Liver (tissue), 9 donors: ENCODE data around the gene OLFML2B. TPM values are rescaled to one million over a fixed set of nuclear protein-coding genes. Genes with fewer than 3 reads are reported as not detected.

ENCODE experiments used
- DNase-seq: peaks from one replicate; pipeline ENCODE4 v3.0.0-alpha.2; 2017; ENCODE audit warnings: low spot score
- H3K27ac ChIP-seq, 2 donors: one replicate each; pipeline ENCODE4 v1.7.0; 2013; ENCODE audit warnings: inconsistent platforms in 2 of 2, low read length in 2 of 2, control low read depth in 1 of 2, low read depth in 1 of 2, mild to moderate bottlenecking in 1 of 2
- H3K27me3 ChIP-seq, 4 donors: one replicate each; pipeline versions ENCODE4 v1.6.1 to v1.7.0; 2013; ENCODE audit warnings: low read length in 3 of 4, inconsistent platforms in 1 of 4, mild to moderate bottlenecking in 1 of 4, moderate library complexity in 1 of 4; ENCODE audit not compliant: control insufficient read depth in 4 of 4, insufficient read depth in 4 of 4
- H3K36me3 ChIP-seq, 4 donors: one replicate each; pipeline versions ENCODE4 v1.6.1 to v1.7.0; 2013; ENCODE audit warnings: low read length in 3 of 4, mild to moderate bottlenecking in 3 of 4, low read depth in 1 of 4, moderate library complexity in 1 of 4; ENCODE audit not compliant: control insufficient read depth in 4 of 4, insufficient read depth in 3 of 4
- H3K4me1 ChIP-seq, 4 donors: one replicate each; pipeline versions ENCODE4 v1.6.1 to v1.7.0; 2013; ENCODE audit warnings: low read length in 3 of 4, mild to moderate bottlenecking in 3 of 4, moderate library complexity in 1 of 4; ENCODE audit not compliant: control insufficient read depth in 4 of 4, insufficient read depth in 4 of 4
- H3K4me3 ChIP-seq, 3 donors: one replicate each; pipeline versions ENCODE4 v1.6.1 to v1.7.0; 2013; ENCODE audit warnings: low read length in 3 of 3, control low read depth in 1 of 3, low read depth in 1 of 3, mild to moderate bottlenecking in 1 of 3
- H3K9ac ChIP-seq, 2 donors: one replicate each; pipeline ENCODE4 v1.7.0; 2013; ENCODE audit warnings: low read length in 2 of 2, mild to moderate bottlenecking in 2 of 2, moderate library complexity in 2 of 2, control low read depth in 1 of 2, low read depth in 1 of 2
- H3K9me3 ChIP-seq, 4 donors: one replicate each; pipeline versions ENCODE4 v1.6.1 to v1.7.0; 2013; ENCODE audit warnings: low read length in 3 of 4; ENCODE audit not compliant: control insufficient read depth in 4 of 4
- EGR1 ChIP-seq, 2 donors: IDR thresholded peaks; 2 replicates each; pipeline ENCODE4 v1.6.1; 2016 to 2018; ENCODE audit warnings: antibody characterized with exemption in 2 of 2, low read depth in 2 of 2
- FOXA1 ChIP-seq: IDR thresholded peaks from 2 replicates; pipeline ENCODE4 v1.6.1; 2016; ENCODE audit warnings: antibody characterized with exemption
- FOXA2 ChIP-seq: IDR thresholded peaks from 2 replicates; pipeline ENCODE4 v1.6.1; 2016; ENCODE audit warnings: antibody characterized with exemption
- GABPA ChIP-seq, 2 donors: IDR thresholded peaks in 1 of 2; conservative IDR thresholded peaks in 1 of 2; 2 replicates each; pipeline ENCODE4 v1.6.1; 2016; ENCODE audit warnings: antibody characterized with exemption in 2 of 2, mild to moderate bottlenecking in 1 of 2, moderate library complexity in 1 of 2
- HNF4A ChIP-seq, 2 donors: conservative IDR thresholded peaks; 2 replicates each; pipeline ENCODE4 v1.6.1; 2016; ENCODE audit warnings: antibody characterized with exemption in 2 of 2, mild to moderate bottlenecking in 2 of 2
- HNF4G ChIP-seq: IDR thresholded peaks from 2 replicates; pipeline ENCODE4 v1.6.1; 2016; ENCODE audit warnings: antibody characterized with exemption
- JUND ChIP-seq, 2 donors: IDR thresholded peaks; 2 replicates each; pipeline ENCODE4 v1.6.1; 2016; ENCODE audit warnings: antibody characterized with exemption in 2 of 2
- NR2F2 ChIP-seq: IDR thresholded peaks from 2 replicates; pipeline ENCODE4 v1.6.1; 2016; ENCODE audit warnings: antibody characterized with exemption
- RAD21 ChIP-seq, 2 donors: IDR thresholded peaks; 2 replicates each; pipeline ENCODE4 v1.6.1; 2016; ENCODE audit warnings: antibody characterized with exemption in 2 of 2, mild to moderate bottlenecking in 2 of 2
- RXRA ChIP-seq, 2 donors: IDR thresholded peaks; 2 replicates each; pipeline ENCODE4 v1.6.1; 2017 to 2018; ENCODE audit warnings: antibody characterized with exemption in 2 of 2, mild to moderate bottlenecking in 1 of 2
- SP1 ChIP-seq: IDR thresholded peaks from 2 replicates; pipeline ENCODE4 v1.6.1; 2018; ENCODE audit warnings: antibody characterized with exemption, mild to moderate bottlenecking
- TAF1 ChIP-seq: conservative IDR thresholded peaks from 2 replicates; pipeline ENCODE4 v1.6.1; 2016; ENCODE audit warnings: antibody characterized with exemption, mild to moderate bottlenecking
- YY1 ChIP-seq: IDR thresholded peaks from 2 replicates; pipeline ENCODE4 v1.6.1; 2016; ENCODE audit warnings: antibody characterized with exemption, mild to moderate bottlenecking
- WGBS: extraction: QIAGEN DNeasy Blood & Tissue Kit; methylation state at CpG from one replicate; pipeline ENCODE4 v1.1.7; 2013; 5-methylcytosine and 5-hydroxymethylcytosine counted together
- polyA plus RNA-seq, 2 donors: library from polyadenylated mRNA; stranded (reverse) in 1 of 2; unstranded in 1 of 2; fragments of 200-250 nt in 1 of 2; fragments of >200 nt in 1 of 2; fragmentation: Nextera tagmentation in 1 of 2; extraction: Ambion mirVana in 1 of 2; gene quantifications; one replicate each; pipeline versions ENCODE4 v1.2.1 to v1.2.3, GENCODE V29; 2013 to 2015
- total RNA-seq, 2 donors: library from RNA; depleted of rRNA; stranded (reverse); fragments of >200 nt; gene quantifications; one replicate each; pipeline ENCODE4 v1.2.3, GENCODE V29; 2014
- TF ChIP-seq, protein P1 (sequence below): IDR thresholded peaks from 2 replicates; pipeline ENCODE4 v1.6.1; 2016; ENCODE audit warnings: antibody characterized with exemption
- TF ChIP-seq, protein P2 (sequence below): IDR thresholded peaks from 2 replicates; pipeline ENCODE4 v1.6.1; 2016; ENCODE audit warnings: antibody characterized with exemption
- TF ChIP-seq, protein P3 (sequence below): IDR thresholded peaks from 2 replicates; pipeline ENCODE4 v1.6.1; 2016; ENCODE audit warnings: antibody characterized with exemption
- TF ChIP-seq, protein P4 (sequence below): fragments of 150-350 bp; IDR thresholded peaks from 2 replicates; pipeline ENCODE4 v1.5.1; 2017; ENCODE audit warnings: improper control_type of control experiment, low read depth, low read length; ENCODE audit not compliant: missing input control
- donor health status: healthy.
- donor health status: healthy.
- donor health status: healthy.
- donor health status: healthy.
- donor health status: healthy.

The OLFML2B gene
- total and polyA plus RNA-seq, 4 donors, result 0.54 to 0.84 (median 0.74) TPM

DNA sequence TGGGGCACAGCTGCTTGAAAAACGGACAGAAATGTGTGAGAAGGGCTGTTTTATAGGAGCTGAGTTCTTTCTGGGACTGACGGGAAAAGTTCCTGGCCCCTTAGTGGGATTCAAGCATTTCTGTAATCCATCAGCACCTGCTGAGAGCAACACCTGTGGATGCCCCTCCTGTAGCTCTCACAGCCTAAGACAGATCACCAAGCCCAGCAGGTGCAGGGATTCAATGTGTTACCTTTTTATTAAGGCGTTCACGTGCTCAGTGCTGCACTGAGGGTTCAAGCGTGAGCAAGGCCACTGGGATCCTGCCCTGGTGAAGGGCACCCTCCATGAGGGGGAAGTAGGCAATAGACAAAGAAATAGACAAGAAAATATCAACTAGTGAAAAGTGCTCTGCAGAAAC, 14.9 kb downstream of the OLFML2B start:
- Histone ChIP-seq H3K36me3 (no peaks in the 10 kb centered on the region), H3K27me3 (no peaks in the 10 kb centered on the region), H3K27ac (no peak overlapping the region), H3K9ac (no peak overlapping the region), H3K9me3 (peaks cover 0 to 4% (median 0%) of the 10 kb centered on the region in 4 donors), H3K4me1 (no peaks in the 10 kb centered on the region), H3K4me3 (no peak overlapping the region)
- TF ChIP-seq, protein P1, sequence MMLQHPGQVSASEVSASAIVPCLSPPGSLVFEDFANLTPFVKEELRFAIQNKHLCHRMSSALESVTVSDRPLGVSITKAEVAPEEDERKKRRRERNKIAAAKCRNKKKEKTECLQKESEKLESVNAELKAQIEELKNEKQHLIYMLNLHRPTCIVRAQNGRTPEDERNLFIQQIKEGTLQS, result no peak
- 84% methylated on average over 5 of the region's 5 CpGs for whole genome bisulfite sequencing
- no peak for DNase-seq

DNA sequence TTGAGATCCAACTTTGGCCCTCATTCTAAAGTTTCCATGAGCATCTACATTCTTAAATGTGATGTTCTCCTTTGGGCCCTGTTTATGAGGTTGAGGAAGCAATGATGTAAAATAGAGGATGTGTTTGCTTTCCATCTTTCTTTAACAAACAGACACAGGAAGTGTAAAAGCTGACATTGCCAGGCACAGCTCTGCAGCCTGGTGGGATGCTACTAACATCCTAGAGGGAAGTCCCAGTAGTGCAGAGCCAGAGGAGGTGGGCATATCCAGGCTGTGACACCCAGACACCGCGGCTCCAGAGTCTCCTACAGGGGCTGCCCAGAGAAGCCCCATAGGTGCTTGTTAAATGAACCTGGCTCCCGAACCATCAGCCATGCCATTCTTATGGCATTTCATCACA, 16.2 kb downstream of the OLFML2B start:
- no peak for TF ChIP-seq RXRA (IDR thresholded peaks at IDR 0.05)
- TF ChIP-seq GABPA (IDR thresholded peaks at IDR 0.05 in 1 of 2, conservative IDR thresholded peaks at IDR 0.05 in 1 of 2), result no peak
- TF ChIP-seq HNF4G, result no peak
- TF ChIP-seq TAF1, result no peak
- no peak for TF ChIP-seq NR2F2
- TF ChIP-seq FOXA2, result no peak
- no peak for TF ChIP-seq HNF4A (conservative IDR thresholded peaks at IDR 0.05)
- TF ChIP-seq, protein P2, sequence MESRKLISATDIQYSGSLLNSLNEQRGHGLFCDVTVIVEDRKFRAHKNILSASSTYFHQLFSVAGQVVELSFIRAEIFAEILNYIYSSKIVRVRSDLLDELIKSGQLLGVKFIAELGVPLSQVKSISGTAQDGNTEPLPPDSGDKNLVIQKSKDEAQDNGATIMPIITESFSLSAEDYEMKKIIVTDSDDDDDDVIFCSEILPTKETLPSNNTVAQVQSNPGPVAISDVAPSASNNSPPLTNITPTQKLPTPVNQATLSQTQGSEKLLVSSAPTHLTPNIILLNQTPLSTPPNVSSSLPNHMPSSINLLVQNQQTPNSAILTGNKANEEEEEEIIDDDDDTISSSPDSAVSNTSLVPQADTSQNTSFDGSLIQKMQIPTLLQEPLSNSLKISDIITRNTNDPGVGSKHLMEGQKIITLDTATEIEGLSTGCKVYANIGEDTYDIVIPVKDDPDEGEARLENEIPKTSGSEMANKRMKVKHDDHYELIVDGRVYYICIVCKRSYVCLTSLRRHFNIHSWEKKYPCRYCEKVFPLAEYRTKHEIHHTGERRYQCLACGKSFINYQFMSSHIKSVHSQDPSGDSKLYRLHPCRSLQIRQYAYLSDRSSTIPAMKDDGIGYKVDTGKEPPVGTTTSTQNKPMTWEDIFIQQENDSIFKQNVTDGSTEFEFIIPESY, result no peak
- no peak for TF ChIP-seq YY1
- TF ChIP-seq SP1, result no peak
- TF ChIP-seq JUND (IDR thresholded peaks at IDR 0.05), result no peak
- TF ChIP-seq FOXA1, result no peak
- TF ChIP-seq, protein P3, sequence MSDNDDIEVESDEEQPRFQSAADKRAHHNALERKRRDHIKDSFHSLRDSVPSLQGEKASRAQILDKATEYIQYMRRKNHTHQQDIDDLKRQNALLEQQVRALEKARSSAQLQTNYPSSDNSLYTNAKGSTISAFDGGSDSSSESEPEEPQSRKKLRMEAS, result no peak
- TF ChIP-seq, protein P1, result no peak
- no peak for TF ChIP-seq EGR1 (IDR thresholded peaks at IDR 0.05; ENCODE audit: low read depth in 2 of 2)
- TF ChIP-seq, protein P4, sequence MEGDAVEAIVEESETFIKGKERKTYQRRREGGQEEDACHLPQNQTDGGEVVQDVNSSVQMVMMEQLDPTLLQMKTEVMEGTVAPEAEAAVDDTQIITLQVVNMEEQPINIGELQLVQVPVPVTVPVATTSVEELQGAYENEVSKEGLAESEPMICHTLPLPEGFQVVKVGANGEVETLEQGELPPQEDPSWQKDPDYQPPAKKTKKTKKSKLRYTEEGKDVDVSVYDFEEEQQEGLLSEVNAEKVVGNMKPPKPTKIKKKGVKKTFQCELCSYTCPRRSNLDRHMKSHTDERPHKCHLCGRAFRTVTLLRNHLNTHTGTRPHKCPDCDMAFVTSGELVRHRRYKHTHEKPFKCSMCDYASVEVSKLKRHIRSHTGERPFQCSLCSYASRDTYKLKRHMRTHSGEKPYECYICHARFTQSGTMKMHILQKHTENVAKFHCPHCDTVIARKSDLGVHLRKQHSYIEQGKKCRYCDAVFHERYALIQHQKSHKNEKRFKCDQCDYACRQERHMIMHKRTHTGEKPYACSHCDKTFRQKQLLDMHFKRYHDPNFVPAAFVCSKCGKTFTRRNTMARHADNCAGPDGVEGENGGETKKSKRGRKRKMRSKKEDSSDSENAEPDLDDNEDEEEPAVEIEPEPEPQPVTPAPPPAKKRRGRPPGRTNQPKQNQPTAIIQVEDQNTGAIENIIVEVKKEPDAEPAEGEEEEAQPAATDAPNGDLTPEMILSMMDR, result no peak
- no peak for TF ChIP-seq RAD21 (IDR thresholded peaks at IDR 0.05)
- 89% methylated on average over 3 of the region's 3 CpGs for WGBS
- DNase-seq, result no peak

More for the DNA sequence above, 16.2 kb downstream of the OLFML2B start:
- Histone ChIP-seq H3K27me3 (no peaks in the 10 kb centered on the region), H3K4me1 (no peaks in the 10 kb centered on the region), H3K4me3 (no peak overlapping the region), H3K27ac (no peak overlapping the region), H3K9ac (no peak overlapping the region), H3K9me3 (no peaks in the 10 kb centered on the region), H3K36me3 (no peaks in the 10 kb centered on the region)
